Stimulated activated CD8-positive, alpha-beta memory T cell treated with anti-CD3 and anti-CD28 coated beads, Interleukin-12 subunit alpha, Interleukin-12 subunit beta, amount 100 ng/mL, for 4 hours (primary cell): Measurements from ENCODE around the gene ALG12.

Source experiments
- DNase-seq: peaks from one replicate; pipeline ENCODE4 v3.0.0-alpha.2; 2020; ENCODE audit warnings: low read depth

The ALG12 gene

GRCh38 chr22:49929994-49930575 lies 11.8 kb upstream of the ALG12 start:
- no peak for DNase-seq

GRCh38 chr22:49929211-49929979 lies 11.2 kb upstream of the ALG12 start:
- DNase-seq: peak; percentile 69

GRCh38 chr22:49928555-49929210 lies 10.4 kb upstream of the ALG12 start:
- DNase-seq: no peak

- no peak for DNase-seq
These were observed 9.9 kb upstream of the ALG12 start for GRCh38 chr22:49928185-49928495.

- DNase-seq: no peak
These were observed 9.4 kb upstream of the ALG12 start for GRCh38 chr22:49927483-49928184.

- DNase-seq: no peak
These were observed 8.7 kb upstream of the ALG12 start for GRCh38 chr22:49926916-49927315.

GRCh38 chr22:49925525-49926128 lies 7.4 kb upstream of the ALG12 start:
- peak; percentile 53 for DNase-seq

GRCh38 chr22:49924113-49924833 lies 6.0 kb upstream of the ALG12 start:
- no peak for DNase-seq

GRCh38 chr22:49923445-49923844 lies 5.2 kb upstream of the ALG12 start:
- DNase-seq: no peak

GRCh38 chr22:49922926-49923325 lies 4.7 kb upstream of the ALG12 start:
- DNase-seq: no peak

- no peak for DNase-seq
These were observed 4.2 kb upstream of the ALG12 start for GRCh38 chr22:49922484-49922883.

GRCh38 chr22:49921508-49922278 lies 3.5 kb upstream of the ALG12 start:
- DNase-seq: no peak

- no peak for DNase-seq
These were observed 2.6 kb upstream of the ALG12 start for GRCh38 chr22:49920859-49921258.

GRCh38 chr22:49918911-49919881 lies 958 bp upstream of the ALG12 start:
- no peak for DNase-seq

- no peak for DNase-seq
These were observed 1.4 kb downstream of the ALG12 start for GRCh38 chr22:49916831-49917230.

GRCh38 chr22:49915610-49916009 lies 2.6 kb downstream of the ALG12 start:
- no peak for DNase-seq

- DNase-seq: no peak
These were observed 4.0 kb downstream of the ALG12 start for GRCh38 chr22:49914256-49914655.

- no peak for DNase-seq
These were observed 4.8 kb downstream of the ALG12 start for GRCh38 chr22:49913446-49913845.

GRCh38 chr22:49913026-49913425 lies 5.2 kb downstream of the ALG12 start:
- no peak for DNase-seq
